MM.1S (cell line): ENCODE results near the gene FCRL6.

Source experiments
- DNase-seq: peaks from one replicate; pipeline ENCODE4 v3.0.0-alpha.2; 2015
- H2AFZ ChIP-seq: fragments of 300-600 bp; sonication (generic); 2 replicates; pipeline ENCODE4 v1.6.0; 2016; ENCODE audit warnings: antibody characterized with exemption, low read length
- H3F3A ChIP-seq: fragments of 300-600 bp; sonication (generic); 2 replicates; pipeline ENCODE4 v1.6.1; 2016; ENCODE audit warnings: mild to moderate bottlenecking, antibody characterized with exemption, low read length, moderate library complexity, mixed read lengths; ENCODE audit not compliant: insufficient read depth
- H3K27ac ChIP-seq: fragments of 300-600 bp; sonication (generic); 2 replicates; pipeline ENCODE4 v1.5.1; 2016; ENCODE audit warnings: mild to moderate bottlenecking, low read length
- H3K27me3 ChIP-seq: fragments of 300-600 bp; sonication (generic); replicated peaks from 2 replicates; pipeline ENCODE4 v1.6.0; 2016; ENCODE audit warnings: low read length; ENCODE audit not compliant: insufficient read depth
- H3K36me3 ChIP-seq: fragments of 300-600 bp; sonication (generic); replicated peaks from 2 replicates; pipeline ENCODE4 v1.6.1; 2016; ENCODE audit warnings: mild to moderate bottlenecking, low read length, mixed read lengths; ENCODE audit not compliant: insufficient read depth
- H3K4me1 ChIP-seq: fragments of 300-600 bp; sonication (generic); 2 replicates; pipeline ENCODE4 v1.6.1; 2016; ENCODE audit warnings: low read length, mixed read lengths
- H3K4me2 ChIP-seq: fragments of 300-600 bp; sonication (generic); 2 replicates; pipeline ENCODE4 v1.6.0; 2016; ENCODE audit warnings: low read depth, low read length
- H3K4me3 ChIP-seq: fragments of 300-600 bp; sonication (generic); 2 replicates; pipeline ENCODE4 v1.5.1; 2016; ENCODE audit warnings: low read length, mixed read lengths
- H3K79me2 ChIP-seq: fragments of 300-600 bp; sonication (generic); 2 replicates; pipeline ENCODE4 v1.6.1; 2016; ENCODE audit warnings: mixed run types, low read length, mixed read lengths
- H3K9ac ChIP-seq: fragments of 300-600 bp; sonication (generic); 2 replicates; pipeline ENCODE4 v1.6.1; 2016; ENCODE audit warnings: low read length, mixed read lengths
- H3K9me2 ChIP-seq: fragments of 300-600 bp; sonication (generic); replicated peaks from 2 replicates; pipeline ENCODE4 v1.6.1; 2016; ENCODE audit warnings: mild to moderate bottlenecking, low read length, mixed read lengths; ENCODE audit not compliant: insufficient read depth
- H3K9me3 ChIP-seq: fragments of 300-600 bp; sonication (generic); replicated peaks from 2 replicates; pipeline ENCODE4 v1.6.1; 2016; ENCODE audit warnings: mild to moderate bottlenecking, low read length, mixed read lengths; ENCODE audit not compliant: insufficient read depth
- H4K20me1 ChIP-seq: fragments of 300-600 bp; sonication (generic); 2 replicates; pipeline ENCODE4 v1.6.1; 2016; ENCODE audit warnings: mild to moderate bottlenecking, low read length, moderate library complexity, mixed read lengths; ENCODE audit not compliant: insufficient read depth
- CTCF ChIP-seq: fragments of 300-600 bp; sonication (generic); IDR thresholded peaks from 2 replicates; pipeline ENCODE4 v1.5.1; 2016; ENCODE audit warnings: antibody characterized with exemption, low read length, mixed read lengths
- EZH2 ChIP-seq: fragments of 300-600 bp; sonication (generic); optimal IDR thresholded peaks from 2 replicates; pipeline ENCODE3; 2017; ENCODE audit warnings: low read depth, mild to moderate bottlenecking, antibody characterized with exemption, low read length, mixed read lengths
- EZH2phosphoT487 ChIP-seq: fragments of 300-600 bp; sonication (generic); IDR thresholded peaks from 2 replicates; pipeline ENCODE4 v1.6.1; 2018; ENCODE audit warnings: antibody characterized with exemption, low read length

Gene FCRL6

GRCh38 chr1:159821171-159821867 lies 19.2 kb downstream of the FCRL6 start:
- Histone ChIP-seq H3K9me3 (no peaks in the 10 kb centered on the region), H3K9ac (no peak overlapping the region), H3K9me2 (no peaks in the 10 kb centered on the region), H2AFZ (no peak overlapping the region), H3K27me3 (no peaks in the 10 kb centered on the region), H3K4me2 (no peak overlapping the region), H3K4me1 (peaks cover 20% of the 10 kb centered on the region), H3K27ac (no peak overlapping the region), H3F3A (peaks cover 19% of the 10 kb centered on the region), H4K20me1 (no peaks in the 10 kb centered on the region), H3K36me3 (no peaks in the 10 kb centered on the region), H3K4me3 (no peak overlapping the region), H3K79me2 (no peaks in the 10 kb centered on the region)
- no peak for DNase-seq
- TF ChIP-seq CTCF (no peak), EZH2 (no peak), EZH2phosphoT487 (no peak)

DNA sequence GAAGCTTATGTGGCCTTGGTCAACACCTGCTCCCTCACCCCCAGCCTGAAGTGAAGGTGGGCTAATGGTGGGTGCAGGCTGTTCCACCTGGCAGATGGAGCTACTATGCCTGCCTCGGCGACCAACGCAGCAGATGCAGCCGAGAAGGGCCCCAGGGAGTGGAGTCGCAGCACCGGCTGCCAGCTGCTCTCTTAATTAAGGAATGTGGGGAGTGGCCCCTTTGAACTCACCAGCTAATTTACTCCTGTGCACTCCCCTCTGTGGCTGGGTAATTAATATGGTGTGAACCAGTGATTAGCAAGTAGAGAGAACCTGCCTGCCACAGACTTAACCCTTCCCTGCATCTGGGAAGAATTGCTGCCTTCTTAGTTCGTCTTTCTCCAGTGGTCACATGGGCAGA lies 21.2 kb downstream of the FCRL6 start:
- H3K9ac ChIP-seq = no peak overlapping the region
- no peaks in the 10 kb centered on the region for H3K27me3 ChIP-seq
- TF ChIP-seq EZH2 (no peak), CTCF (no peak), EZH2phosphoT487 (no peak)
- no peaks in the 10 kb centered on the region for H3K9me2 ChIP-seq
- no peaks in the 10 kb centered on the region for H4K20me1 ChIP-seq
- no peaks in the 10 kb centered on the region for H3K36me3 ChIP-seq
- H3F3A ChIP-seq = peaks cover 7% of the 10 kb centered on the region
- DNase-seq = no peak
- no peak overlapping the region for H3K4me3 ChIP-seq
- no peaks in the 10 kb centered on the region for H3K79me2 ChIP-seq
- no peak overlapping the region for H2AFZ ChIP-seq
- no peak overlapping the region for H3K4me2 ChIP-seq
- no peaks in the 10 kb centered on the region for H3K9me3 ChIP-seq
- H3K4me1 ChIP-seq = peaks cover 19% of the 10 kb centered on the region
- no peak overlapping the region for H3K27ac ChIP-seq

DNA sequence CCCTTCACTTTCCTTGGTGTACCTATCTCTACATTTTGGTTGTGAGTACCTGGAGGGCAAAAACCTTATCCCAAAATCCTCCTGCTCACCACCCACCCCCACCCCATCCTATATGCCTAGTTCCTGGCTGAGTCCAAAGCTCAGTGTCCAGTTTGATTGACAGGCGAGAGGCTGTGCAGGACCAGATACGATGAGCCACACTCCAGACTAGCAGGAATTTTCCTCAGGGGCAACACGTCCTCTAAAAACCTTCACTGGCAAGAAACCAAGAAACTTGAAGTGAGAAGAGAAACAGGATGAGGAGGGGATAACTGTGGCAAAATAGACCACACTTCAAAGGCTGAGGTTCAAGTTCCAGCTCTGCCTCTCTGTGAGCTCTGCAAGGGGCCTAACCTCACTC lies 23.4 kb downstream of the FCRL6 start:
- Histone ChIP-seq H3K4me3 (no peak overlapping the region), H3K9me2 (no peaks in the 10 kb centered on the region), H3K9ac (no peak overlapping the region), H3F3A (peaks cover 5% of the 10 kb centered on the region; the same call in 1 of the 2 replicates), H3K4me1 (peaks cover 20% of the 10 kb centered on the region), H3K27me3 (no peaks in the 10 kb centered on the region), H3K4me2 (no peak overlapping the region), H3K9me3 (no peaks in the 10 kb centered on the region), H3K36me3 (no peaks in the 10 kb centered on the region), H3K79me2 (no peaks in the 10 kb centered on the region), H3K27ac (no peak overlapping the region), H2AFZ (no peak overlapping the region), H4K20me1 (no peaks in the 10 kb centered on the region)
- TF ChIP-seq EZH2 (no peak), EZH2phosphoT487 (no peak), CTCF (no peak)
- no peak for DNase-seq
